HepG2 (cell line): ENCODE data around the gene POMT1. TPM values are rescaled to one million over a fixed set of nuclear protein-coding genes. Genes with fewer than 3 reads are reported as not detected.

Experiments used
- ESRRA ChIP-seq: sonication (generic); formaldehyde crosslinking; IDR thresholded peaks from 2 replicates; pipeline ENCODE4 v1.5.1; 2020; ENCODE audit warnings: mild to moderate bottlenecking, low read depth, missing genetic modification reagents
- FOXA3 ChIP-seq: IDR thresholded peaks from 2 replicates; pipeline ENCODE4 v1.6.1; 2016; ENCODE audit warnings: missing genetic modification reagents, missing compliant biosample characterization
- NCOA1 ChIP-seq: sonication (generic); formaldehyde crosslinking; IDR thresholded peaks from 2 replicates; pipeline ENCODE4 v1.9.0; 2021; ENCODE audit warnings: missing genetic modification reagents
- NPAS2 ChIP-seq: sonication (generic); formaldehyde crosslinking; IDR thresholded peaks from 2 replicates; pipeline ENCODE4 v1.8.0; 2022; ENCODE audit warnings: mild to moderate bottlenecking, missing genetic modification reagents, borderline replicate concordance
- POLR2A ChIP-seq, 2 experiments: IDR thresholded peaks; 2 replicates each; pipeline ENCODE4 v1.6.1; 2011; ENCODE audit warnings: low read depth in 2 of 2, low read length in 2 of 2, mild to moderate bottlenecking in 1 of 2, moderate library complexity in 1 of 2; ENCODE audit not compliant: insufficient read depth in 1 of 2
- RXRB ChIP-seq: IDR thresholded peaks from 2 replicates; pipeline ENCODE4 v1.6.1; 2016; ENCODE audit warnings: borderline replicate concordance, missing genetic modification reagents, missing compliant biosample characterization
- SALL2 ChIP-seq: sonication (generic); formaldehyde crosslinking; IDR thresholded peaks from 2 replicates; pipeline ENCODE4 v1.8.1; 2023; ENCODE audit warnings: mild to moderate bottlenecking, missing genetic modification reagents, inconsistent platforms
- SAP130 ChIP-seq: IDR thresholded peaks from 2 replicates; pipeline ENCODE4 v1.6.1; 2016; ENCODE audit warnings: low read depth
- SPEN ChIP-seq: sonication (generic); formaldehyde crosslinking; IDR thresholded peaks from 2 replicates; pipeline ENCODE4 v1.5.1; 2020; ENCODE audit warnings: low read depth, mild to moderate bottlenecking, missing genetic modification reagents
- ZBTB7A ChIP-seq: sonication (generic); formaldehyde crosslinking; IDR thresholded peaks from 2 replicates; pipeline ENCODE4 v1.8.0; 2022; ENCODE audit warnings: mild to moderate bottlenecking, missing genetic modification reagents
- ZFX ChIP-seq: sonication (generic); formaldehyde crosslinking; IDR thresholded peaks from 2 replicates; pipeline ENCODE4 v1.4.0; 2020; ENCODE audit warnings: mild to moderate bottlenecking, low read depth, missing genetic modification reagents, moderate library complexity
- ZFY ChIP-seq: sonication (generic); formaldehyde crosslinking; IDR thresholded peaks from 2 replicates; pipeline ENCODE4 v1.4.0; 2020; ENCODE audit warnings: missing genetic modification reagents
- ZNF124 ChIP-seq: sonication (generic); formaldehyde crosslinking; IDR thresholded peaks from 2 replicates; pipeline ENCODE4 v1.4.0; 2020; ENCODE audit warnings: missing genetic modification reagents
- ZNF331 ChIP-seq: sonication (generic); formaldehyde crosslinking; IDR thresholded peaks from 2 replicates; pipeline ENCODE4 v1.4.0; 2020; ENCODE audit warnings: missing genetic modification reagents
- ZNF772 ChIP-seq: sonication (generic); formaldehyde crosslinking; IDR thresholded peaks from 2 replicates; pipeline ENCODE4 v1.5.0; 2020; ENCODE audit warnings: mild to moderate bottlenecking, missing genetic modification reagents
- polyA plus RNA-seq, 8 experiments: library from polyadenylated mRNA; depleted of rRNA in 3 of 8; stranded (reverse) in 7 of 8; unstranded in 1 of 8; fragments of >200 nt; fragmentation: Illumina TruSeq in 4 of 8; extraction: Trizol in 4 of 8; gene quantifications; 2 replicates each; pipeline versions ENCODE4 v1.2.1 to v1.2.3, GENCODE V29; 2011 to 2016; ENCODE audit warnings: low read depth in 4 of 8, missing spikeins in 1 of 8, mixed read lengths in 1 of 8; ENCODE audit not compliant: insufficient read depth in 1 of 8
- total RNA-seq, 5 experiments: library from RNA; depleted of rRNA; stranded (reverse); fragments of >200 nt; fragmentation: Illumina TruSeq; extraction: Trizol; gene quantifications; 2 replicates each; pipeline ENCODE4 v1.2.3, GENCODE V29; 2016; ENCODE audit warnings: low read depth in 1 of 5
- TF ChIP-seq, protein P1 (sequence below): sonication (generic); formaldehyde crosslinking; IDR thresholded peaks from 2 replicates; pipeline ENCODE4 v1.4.0; 2020; ENCODE audit warnings: missing genetic modification reagents
- TF ChIP-seq, protein P2 (sequence below): IDR thresholded peaks from 2 replicates; pipeline ENCODE4 v1.6.1; 2016; ENCODE audit warnings: low read depth, borderline replicate concordance
- TF ChIP-seq, protein P3 (sequence below): sonication (generic); formaldehyde crosslinking; IDR thresholded peaks from 2 replicates; pipeline ENCODE4 v1.4.0; 2020; ENCODE audit warnings: missing genetic modification reagents
- TF ChIP-seq, protein P4 (sequence below): sonication (generic); formaldehyde crosslinking; IDR thresholded peaks from 2 replicates; pipeline ENCODE4 v1.5.0; 2020; ENCODE audit warnings: missing genetic modification reagents
- TF ChIP-seq, protein P5 (sequence below): IDR thresholded peaks from 2 replicates; pipeline ENCODE4 v1.6.1; 2016; ENCODE audit warnings: mild to moderate bottlenecking
- TF ChIP-seq, protein P6 (sequence below): sonication (generic); formaldehyde crosslinking; IDR thresholded peaks from 2 replicates; pipeline ENCODE4 v1.5.0; 2020; ENCODE audit warnings: missing genetic modification reagents

The POMT1 gene
- total and polyA plus RNA-seq, 2 of the 13 experiments (the other 11 are each of a cell fraction or from before 2014, with no cell fraction given) = 21.6 to 22.7 TPM

DNA sequence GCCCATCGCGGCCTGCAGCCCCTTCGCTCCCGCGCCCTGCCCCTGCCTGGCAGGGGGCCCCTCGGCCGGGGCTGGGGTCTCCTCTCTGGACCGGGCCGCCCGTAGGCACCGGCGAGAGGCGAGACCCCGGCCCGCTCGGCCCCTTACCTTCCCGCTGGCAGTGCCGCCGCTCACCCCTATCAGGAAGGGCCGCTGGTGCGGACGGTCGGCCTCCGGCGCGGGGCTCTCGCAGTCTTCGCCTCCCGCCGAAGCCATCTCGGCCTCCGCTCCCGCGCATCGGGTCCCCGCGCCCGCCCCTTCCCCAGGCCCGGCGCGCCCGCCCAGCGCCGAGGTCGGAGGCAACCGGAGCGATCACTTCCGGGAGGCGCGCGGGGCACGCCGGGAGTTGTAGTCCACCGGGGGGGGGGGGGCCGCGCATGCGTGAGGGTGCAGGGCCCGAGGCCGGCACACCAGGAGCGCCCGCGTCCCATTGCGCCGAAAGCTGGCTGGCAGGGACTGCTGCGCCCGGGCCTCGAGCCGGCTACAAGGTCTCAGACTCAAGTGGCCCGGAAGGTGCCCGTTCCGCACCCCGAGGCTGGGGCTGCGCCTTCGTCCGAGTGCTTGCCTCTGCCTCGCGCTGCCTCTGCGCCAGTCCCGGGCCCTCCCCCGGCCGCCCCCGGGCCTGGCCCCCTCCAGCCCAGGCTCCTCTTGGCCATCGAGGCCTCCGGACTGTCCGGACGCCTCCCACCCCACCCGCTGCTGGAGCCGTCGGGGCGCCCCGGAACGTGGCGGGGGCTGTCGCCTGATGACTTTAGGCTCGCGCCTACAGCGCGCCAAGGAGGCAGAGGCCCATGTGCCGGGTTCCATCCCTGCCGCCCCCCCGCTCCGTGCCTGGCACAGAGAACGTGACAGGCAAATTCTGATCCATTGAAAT, 28.5 kb downstream of the POMT1 start, which contains the start of gene UCK1 (continued):
- TF ChIP-seq, protein P1, sequence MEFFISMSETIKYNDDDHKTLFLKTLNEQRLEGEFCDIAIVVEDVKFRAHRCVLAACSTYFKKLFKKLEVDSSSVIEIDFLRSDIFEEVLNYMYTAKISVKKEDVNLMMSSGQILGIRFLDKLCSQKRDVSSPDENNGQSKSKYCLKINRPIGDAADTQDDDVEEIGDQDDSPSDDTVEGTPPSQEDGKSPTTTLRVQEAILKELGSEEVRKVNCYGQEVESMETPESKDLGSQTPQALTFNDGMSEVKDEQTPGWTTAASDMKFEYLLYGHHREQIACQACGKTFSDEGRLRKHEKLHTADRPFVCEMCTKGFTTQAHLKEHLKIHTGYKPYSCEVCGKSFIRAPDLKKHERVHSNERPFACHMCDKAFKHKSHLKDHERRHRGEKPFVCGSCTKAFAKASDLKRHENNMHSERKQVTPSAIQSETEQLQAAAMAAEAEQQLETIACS = peak; percentile 52; the same call in 1 of the 2 replicates
- TF ChIP-seq NCOA1 (no peak), ZNF331 (CRISPR knock-in tag) (0 out of 2 replicates have a peak, but pooled peaks have one; percentile 14), FOXA3 (CRISPR knock-in tag) (0 out of 2 replicates have a peak, but pooled peaks have one; percentile 13), ZNF772 (CRISPR knock-in tag) (peak; percentile 66; the same call in 1 of the 2 replicates), ZNF124 (CRISPR knock-in tag) (no peak), ESRRA (CRISPR knock-in tag) (0 out of 2 replicates have a peak, but pooled peaks have one; percentile 27), ZBTB7A (peak; percentile 47; the same call in 1 of the 2 replicates), SPEN (CRISPR knock-in tag) (peak; percentile 62; the same call in 1 of the 2 replicates), ZFX (CRISPR knock-in tag) (peak; percentile 85), RXRB (CRISPR knock-in tag) (no peak), NPAS2 (no peak), POLR2A (IDR thresholded peaks at IDR 0.05; ENCODE audit: insufficient read depth in 1 of 2, low read depth in 2 of 2, low read length in 2 of 2) (peak; percentile 29 to 57; a peak in 1 of 4 replicates), SAP130 (CRISPR knock-in tag) (peak; percentile 67), ZFY (CRISPR knock-in tag) (peak; percentile 91), SALL2 (CRISPR knock-in tag) (peak; percentile 60; the same call in 1 of the 2 replicates)
- TF ChIP-seq, protein P2, sequence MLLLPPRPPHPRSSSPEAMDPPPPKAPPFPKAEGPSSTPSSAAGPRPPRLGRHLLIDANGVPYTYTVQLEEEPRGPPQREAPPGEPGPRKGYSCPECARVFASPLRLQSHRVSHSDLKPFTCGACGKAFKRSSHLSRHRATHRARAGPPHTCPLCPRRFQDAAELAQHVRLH (CRISPR knock-in tag) = 0 out of 2 replicates have a peak, but pooled peaks have one; percentile 34
- TF ChIP-seq, protein P3, sequence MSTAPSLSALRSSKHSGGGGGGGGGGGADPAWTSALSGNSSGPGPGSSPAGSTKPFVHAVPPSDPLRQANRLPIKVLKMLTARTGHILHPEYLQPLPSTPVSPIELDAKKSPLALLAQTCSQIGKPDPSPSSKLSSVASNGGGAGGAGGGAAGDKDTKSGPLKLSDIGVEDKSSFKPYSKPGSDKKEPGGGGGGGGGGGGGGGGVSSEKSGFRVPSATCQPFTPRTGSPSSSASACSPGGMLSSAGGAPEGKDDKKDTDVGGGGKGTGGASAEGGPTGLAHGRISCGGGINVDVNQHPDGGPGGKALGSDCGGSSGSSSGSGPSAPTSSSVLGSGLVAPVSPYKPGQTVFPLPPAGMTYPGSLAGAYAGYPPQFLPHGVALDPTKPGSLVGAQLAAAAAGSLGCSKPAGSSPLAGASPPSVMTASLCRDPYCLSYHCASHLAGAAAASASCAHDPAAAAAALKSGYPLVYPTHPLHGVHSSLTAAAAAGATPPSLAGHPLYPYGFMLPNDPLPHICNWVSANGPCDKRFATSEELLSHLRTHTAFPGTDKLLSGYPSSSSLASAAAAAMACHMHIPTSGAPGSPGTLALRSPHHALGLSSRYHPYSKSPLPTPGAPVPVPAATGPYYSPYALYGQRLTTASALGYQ (CRISPR knock-in tag) = no peak
- TF ChIP-seq, protein P4, sequence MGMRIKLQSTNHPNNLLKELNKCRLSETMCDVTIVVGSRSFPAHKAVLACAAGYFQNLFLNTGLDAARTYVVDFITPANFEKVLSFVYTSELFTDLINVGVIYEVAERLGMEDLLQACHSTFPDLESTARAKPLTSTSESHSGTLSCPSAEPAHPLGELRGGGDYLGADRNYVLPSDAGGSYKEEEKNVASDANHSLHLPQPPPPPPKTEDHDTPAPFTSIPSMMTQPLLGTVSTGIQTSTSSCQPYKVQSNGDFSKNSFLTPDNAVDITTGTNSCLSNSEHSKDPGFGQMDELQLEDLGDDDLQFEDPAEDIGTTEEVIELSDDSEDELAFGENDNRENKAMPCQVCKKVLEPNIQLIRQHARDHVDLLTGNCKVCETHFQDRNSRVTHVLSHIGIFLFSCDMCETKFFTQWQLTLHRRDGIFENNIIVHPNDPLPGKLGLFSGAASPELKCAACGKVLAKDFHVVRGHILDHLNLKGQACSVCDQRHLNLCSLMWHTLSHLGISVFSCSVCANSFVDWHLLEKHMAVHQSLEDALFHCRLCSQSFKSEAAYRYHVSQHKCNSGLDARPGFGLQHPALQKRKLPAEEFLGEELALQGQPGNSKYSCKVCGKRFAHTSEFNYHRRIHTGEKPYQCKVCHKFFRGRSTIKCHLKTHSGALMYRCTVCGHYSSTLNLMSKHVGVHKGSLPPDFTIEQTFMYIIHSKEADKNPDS (CRISPR knock-in tag) = no peak
- TF ChIP-seq, protein P5, sequence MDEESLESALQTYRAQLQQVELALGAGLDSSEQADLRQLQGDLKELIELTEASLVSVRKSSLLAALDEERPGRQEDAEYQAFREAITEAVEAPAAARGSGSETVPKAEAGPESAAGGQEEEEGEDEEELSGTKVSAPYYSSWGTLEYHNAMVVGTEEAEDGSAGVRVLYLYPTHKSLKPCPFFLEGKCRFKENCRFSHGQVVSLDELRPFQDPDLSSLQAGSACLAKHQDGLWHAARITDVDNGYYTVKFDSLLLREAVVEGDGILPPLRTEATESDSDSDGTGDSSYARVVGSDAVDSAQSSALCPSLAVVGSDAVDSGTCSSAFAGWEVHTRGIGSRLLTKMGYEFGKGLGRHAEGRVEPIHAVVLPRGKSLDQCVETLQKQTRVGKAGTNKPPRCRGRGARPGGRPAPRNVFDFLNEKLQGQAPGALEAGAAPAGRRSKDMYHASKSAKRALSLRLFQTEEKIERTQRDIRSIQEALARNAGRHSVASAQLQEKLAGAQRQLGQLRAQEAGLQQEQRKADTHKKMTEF = peak; percentile 23; the same call in 1 of the 2 replicates
- TF ChIP-seq, protein P6, sequence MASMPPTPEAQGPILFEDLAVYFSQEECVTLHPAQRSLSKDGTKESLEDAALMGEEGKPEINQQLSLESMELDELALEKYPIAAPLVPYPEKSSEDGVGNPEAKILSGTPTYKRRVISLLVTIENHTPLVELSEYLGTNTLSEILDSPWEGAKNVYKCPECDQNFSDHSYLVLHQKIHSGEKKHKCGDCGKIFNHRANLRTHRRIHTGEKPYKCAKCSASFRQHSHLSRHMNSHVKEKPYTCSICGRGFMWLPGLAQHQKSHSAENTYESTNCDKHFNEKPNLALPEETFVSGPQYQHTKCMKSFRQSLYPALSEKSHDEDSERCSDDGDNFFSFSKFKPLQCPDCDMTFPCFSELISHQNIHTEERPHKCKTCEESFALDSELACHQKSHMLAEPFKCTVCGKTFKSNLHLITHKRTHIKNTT (CRISPR knock-in tag) = no peak
